Stromal cell of bone marrow (primary cell): Measurements from ENCODE around the gene LRCH4.

ENCODE experiments used
- DNase-seq: peaks from one replicate; pipeline ENCODE4 v3.0.0-alpha.2; 2012; ENCODE audit warnings: low read depth

LRCH4 gene

GRCh38 chr7:100582041-100582579, 3.8 kb downstream of the LRCH4 start:
- no peak for DNase-seq

DNA sequence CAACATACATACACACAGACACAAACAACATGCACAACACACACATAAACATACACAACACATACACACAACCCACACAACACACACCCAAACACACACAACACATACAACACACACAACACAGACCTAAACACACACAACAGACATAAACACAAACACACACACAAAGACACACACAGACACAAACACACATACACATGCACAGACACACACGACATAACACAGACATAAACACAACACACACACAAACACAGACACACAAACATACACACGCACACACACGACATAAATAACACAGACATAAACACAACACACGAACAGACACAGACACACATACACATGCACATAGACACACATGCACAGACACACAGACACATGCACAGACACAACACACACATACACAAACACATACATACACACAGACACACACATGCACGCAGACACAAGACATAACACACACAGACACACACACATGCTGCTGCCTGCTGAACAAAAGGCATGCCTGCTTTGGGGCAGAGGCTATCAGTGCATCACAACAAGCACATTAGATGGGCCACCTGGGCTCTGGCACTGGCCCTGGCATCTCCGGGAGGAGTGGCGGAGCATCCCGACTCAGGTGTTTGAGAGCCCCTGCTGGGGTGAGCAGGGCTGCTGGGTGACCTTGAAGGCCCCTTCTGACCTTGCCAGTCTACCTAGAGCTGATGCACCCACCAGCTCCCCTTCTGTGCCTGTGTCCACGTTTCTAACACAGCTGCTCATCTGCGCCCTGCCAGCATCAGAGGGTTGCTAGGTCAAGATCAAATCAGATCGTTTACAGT, 5.3 kb downstream of the LRCH4 start:
- DNase-seq: no peak

GRCh38 chr7:100578246-100579183, 7.4 kb downstream of the LRCH4 start:
- no peak for DNase-seq

- DNase-seq: no peak
Measured at GRCh38 chr7:100577507-100577906, 8.4 kb downstream of the LRCH4 start.

DNA sequence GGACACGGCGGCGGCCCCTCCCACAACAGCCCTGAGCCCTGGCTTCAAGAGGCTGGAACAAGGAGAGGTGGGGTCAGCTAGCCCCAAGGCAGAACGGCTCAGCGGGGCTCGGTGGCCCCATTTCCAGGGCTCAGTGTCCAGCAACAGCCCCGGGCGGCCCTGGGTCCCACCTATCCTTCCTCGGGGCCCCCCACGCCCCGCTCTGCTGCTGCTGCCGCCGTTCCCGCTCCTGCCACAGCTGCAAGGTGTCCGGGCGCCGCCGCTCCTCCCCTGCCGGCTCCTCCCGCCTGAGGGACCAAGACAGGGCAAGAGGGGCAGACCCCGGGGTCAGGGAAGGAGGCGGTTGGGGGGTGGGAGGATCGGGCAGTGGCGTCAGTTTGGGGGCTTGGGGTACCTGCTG, 8.8 kb downstream of the LRCH4 start:
- DNase-seq: no peak

DNA sequence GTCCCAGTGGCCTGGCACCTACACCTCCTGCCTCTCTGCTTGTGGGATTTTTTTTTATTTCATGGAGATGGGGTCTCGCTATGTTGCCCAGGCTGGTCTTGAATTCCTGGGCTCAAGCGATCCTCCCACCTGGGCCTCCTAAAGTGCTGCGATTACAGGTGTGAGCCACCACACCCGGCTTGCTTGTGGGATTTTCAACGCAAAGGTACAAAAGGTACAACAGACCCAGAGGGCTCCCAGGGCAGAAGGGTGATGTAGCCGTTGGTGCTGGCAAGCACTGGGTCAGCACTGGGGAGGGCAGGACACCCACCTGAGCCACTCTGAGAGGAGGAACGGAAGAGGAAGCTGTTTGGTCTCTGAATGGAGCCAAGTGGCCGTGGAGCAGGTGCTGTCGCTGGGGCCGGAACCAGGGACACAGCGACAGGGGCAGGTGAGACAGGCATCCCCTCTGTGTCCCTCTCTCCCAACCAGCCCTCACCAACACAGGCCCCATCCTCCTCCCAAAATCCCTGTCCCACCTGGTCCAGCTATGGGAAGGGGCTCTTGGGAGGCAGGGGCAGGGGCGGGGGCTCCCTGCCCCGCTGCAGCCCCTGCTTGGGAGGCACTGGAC, 9.4 kb downstream of the LRCH4 start:
- no peak for DNase-seq

DNA sequence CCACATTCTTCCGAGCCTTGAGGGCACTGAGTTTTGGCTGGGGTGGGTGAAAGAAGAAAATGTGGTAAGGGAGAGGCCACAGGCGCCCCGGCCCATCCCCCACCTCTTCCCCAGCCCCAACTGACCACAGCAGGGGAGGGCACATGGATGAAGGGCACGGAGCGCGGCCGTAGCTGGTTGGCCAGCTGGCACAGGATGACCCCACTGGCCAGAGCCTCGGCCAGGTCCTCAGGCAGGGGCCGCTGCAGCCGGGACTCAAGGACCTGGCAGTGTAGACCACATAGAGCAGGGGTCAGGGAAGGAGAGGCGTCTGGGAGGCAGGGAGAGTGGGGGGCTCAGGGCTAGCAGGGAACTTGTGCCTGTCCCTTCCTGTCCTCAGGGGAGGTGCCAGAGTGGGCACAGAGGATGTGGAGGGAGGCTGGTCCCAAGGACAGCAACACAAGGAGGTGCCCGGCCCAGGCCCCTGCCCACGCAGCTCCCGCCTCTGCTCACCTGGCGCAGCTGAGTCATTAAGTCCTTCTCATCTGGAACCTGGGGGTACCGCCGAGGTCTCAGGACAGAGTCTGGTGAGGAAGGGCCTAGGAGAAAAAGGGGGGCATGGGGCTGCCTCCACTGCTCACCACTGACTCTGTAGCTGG, 10.1 kb downstream of the LRCH4 start:
- DNase-seq: no peak

DNA sequence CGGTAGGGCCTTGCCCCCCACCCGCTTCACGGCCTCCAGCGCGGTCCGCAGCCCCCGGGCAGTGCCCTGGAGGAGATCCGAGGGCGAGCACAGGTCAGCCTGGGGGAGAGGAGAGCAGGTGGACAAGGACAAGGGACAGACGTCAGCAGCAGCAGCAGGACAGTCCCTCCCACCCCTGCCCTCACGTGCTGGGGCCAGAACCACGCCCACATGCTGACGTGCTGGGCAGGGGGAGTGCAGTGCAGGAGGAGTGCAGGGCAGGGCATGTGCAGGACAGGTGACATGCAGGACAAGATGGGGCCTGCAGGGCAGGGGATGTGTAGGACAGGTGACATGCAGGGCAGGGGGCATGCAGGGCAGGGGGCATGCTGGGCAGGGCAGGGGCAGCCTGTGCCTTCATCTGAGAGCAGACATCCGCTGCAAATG, 10.7 kb downstream of the LRCH4 start:
- no peak for DNase-seq

DNA sequence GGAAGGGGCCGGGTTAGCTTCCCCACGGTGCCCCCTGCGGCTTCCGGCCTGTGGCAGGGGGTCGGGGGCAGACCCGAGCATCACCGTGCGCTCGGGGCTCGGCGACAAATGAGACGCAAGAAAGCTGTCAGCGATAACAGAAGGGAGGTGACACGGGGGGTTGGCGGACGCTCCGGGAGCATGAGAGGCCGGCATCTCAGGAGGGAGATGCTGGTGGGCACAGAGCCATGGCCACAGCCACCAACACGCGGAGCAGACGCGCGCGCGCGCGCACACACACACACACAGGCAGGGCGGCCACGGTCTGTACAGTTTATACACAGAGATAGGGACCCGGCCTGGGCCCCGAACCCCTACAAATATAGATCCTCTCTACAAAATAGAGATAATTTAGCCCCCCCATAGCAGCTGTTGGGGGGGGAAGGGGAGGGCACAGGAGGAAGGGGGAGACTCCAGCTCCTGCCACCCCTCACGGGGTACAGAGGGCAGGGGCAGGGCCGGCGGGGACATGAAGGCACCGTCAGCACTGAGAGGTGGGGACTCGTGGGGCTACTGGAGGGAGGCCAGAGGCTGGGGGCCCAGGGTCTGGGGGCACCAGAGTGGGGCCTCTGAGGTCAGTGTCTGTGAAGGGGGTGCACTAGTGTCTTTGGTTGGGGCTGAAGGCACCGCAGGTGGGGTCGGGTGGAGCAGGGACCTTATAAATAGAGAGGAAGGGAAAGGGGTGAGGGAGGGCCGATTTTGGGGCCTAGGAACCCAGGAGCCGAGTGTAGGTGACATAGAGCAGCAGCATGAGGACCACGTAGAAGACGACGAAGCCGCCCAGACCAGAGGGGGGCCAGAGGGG, 11.3 kb downstream of the LRCH4 start:
- DNase-seq: no peak

DNA sequence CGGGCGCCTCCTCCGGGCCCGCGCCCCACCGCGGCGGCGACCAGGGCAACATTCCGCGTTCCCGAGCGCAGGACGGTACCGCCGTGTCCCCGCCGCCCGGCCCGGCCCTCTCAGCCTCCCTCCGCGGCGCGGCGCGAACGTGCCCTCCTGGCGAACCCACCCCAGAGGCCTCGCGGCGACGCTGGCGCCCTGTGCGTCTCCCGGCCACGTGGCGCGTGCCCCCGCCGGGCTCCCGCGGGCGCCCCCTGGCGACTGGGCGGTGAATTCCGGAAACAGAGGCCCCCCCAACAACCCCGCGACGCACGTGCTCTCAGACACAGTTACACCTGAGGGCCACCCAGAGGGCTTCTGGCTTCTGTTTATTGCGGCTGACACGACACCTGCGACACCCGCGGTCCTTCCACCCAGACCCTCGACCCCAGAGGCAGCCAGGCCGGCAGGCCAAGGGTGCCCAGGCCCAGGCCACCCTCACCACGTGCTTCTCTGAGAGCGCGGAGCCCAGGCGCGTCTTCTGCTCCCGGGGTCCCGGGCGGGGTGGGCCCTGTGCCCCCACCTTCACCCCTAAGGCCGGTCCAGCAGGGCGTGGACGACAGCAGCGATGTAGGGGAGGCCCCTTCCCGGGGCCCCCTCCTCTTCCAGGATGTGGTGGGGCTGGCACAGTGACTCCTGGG, 12.1 kb downstream of the LRCH4 start, which contains the start of gene SAP25:
SAP25 (minus strand) TSS at position 210 of the 671 bp plus-strand sequence; CDS start at position 52, 158 bp downstream.
- no peak for DNase-seq

DNA sequence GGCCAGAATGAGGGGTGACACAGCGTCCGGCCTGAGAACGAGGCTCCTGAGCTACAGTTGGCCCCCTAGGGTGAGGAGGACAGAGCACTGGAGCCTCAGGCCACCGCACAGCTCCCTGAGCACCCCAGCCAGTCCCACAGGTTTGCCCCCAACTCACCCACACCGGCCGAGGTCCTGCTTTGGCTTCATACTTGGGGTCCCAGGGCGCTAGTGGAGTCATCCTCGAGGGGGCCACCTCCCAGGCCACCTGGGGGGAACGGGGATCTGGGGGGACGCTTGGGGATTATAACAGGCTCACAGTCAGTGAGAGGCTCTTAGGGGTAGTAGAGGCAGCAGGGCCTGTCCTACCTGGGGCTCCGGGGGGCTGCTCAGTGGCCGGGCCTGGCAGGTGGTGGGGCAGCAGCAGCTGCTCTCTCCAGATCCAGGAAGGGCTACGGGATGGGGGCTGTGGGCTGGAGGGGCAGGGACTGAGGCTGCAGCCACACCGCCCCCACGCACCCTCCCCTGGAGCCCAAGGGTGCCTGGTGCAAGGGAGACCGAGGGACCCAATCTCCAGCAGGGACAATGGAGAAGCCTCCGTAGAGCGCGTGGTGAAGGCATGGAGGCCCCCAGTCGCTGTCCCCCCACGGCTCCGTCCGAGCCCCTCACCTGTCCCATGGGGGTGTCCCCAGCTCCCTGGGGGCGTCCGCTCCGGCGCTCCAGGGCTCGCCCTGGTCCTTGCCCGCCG, 12.8 kb downstream of the LRCH4 start:
- DNase-seq: no peak

- DNase-seq: no peak
Measured at GRCh38 chr7:100572281-100572948, 13.5 kb downstream of the LRCH4 start.

DNA sequence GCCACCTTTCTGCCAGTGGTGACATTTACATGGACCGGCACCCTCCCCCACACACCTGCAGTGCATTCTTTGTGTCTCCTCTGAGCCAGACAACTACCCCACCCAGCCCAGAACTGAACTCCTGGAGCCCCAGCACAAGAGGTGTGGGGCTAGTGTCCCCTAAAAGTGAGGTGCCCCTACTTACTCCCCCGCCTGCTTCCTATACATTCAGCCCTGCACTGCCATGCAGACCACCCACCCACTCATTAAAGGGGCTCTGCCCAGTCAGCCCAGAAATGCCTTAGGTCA, 14.2 kb downstream of the LRCH4 start:
- no peak for DNase-seq

DNA sequence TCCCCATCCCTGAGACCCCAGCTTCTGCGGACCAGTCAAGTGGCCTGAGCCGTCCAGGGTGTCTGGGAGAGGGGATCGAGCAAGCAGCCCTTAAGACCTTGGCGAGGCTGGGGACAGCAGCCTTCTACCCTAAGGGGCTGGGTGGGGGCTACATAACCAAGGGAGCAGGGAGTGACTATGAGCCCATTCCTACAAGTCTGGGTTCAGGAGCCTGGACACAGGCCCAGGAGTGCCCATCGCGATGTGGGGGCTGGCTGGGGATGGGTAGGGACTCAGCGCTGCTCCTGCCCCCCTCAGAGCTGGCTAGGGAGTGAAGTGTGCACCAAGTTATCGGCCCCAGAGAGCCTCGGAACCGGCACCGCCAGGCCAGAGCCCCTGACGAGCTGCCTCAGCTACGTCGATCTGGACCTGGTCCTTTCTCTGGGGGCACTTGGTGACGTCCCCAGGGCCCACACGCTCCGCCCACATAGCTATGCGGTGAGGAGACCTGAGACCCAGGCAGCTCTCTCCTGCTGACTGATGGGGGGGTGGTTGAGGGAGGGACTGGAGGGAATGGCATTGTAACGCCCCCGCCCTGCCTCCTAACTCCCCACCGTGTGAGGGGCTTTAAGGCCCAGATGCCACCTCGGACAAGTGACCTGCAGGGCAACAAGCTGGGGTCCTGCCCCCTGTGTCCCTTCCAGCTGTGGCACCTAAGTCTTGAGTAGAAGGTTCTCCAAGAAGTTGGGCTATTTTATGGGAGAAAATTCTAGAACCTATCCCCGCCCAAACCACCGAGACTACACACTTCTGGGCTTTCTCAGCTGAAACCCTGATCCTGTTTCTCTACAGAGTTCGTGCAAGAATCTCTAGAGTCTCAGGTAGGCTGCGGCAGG, 14.7 kb downstream of the LRCH4 start:
- DNase-seq: no peak

GRCh38 chr7:100568896-100569844, 16.8 kb downstream of the LRCH4 start:
- DNase-seq: no peak

DNA sequence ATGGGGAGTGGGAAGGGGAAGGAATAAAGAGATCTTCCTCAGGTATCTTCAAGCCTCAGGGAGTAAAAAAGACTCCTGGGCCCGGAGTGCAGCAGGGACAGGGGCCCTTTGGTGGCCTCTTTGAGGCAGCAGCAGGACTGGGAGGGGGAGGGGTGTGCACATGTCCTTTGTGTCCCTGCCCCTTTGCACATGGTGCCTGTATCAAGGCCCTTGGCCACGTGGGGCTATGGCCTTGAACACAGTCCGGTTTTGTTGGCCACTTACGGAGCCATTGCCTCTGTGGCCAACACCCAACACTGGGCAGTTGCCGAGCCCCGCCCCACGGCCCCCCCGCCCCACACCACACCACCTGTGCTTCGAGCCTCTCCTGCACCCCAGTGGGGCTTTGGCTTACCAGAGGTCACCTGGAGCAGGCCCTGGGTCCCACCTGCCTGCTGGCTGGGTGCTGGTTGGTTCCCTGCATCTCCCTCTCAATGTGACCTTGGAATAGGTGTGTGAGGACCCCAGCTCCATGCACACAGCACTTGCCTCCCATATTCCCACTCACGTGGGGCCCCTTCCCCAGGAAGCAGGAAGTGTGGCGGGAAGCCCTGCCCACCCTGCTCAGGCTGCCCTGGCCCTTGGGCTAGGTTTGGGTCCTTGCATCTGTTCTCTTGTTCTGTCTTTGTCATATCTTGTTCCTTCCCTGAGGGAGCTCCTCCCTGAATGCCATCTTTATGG, 17.6 kb downstream of the LRCH4 start:
- DNase-seq: no peak
